Dedifferentiated amniotic fluid mesenchymal stem cell (primary cell): ENCODE data around the gene ZNF536.
"Not testable (repeated sequence)": the region's sequence is repeated elsewhere in the genome, so short reads cannot be mapped to it uniquely, and the experiment has no call there.

ENCODE experiments used
- DNase-seq: peaks from one replicate; pipeline ENCODE4 v3.0.0-alpha.2; 2016; ENCODE audit errors: extremely low spot score

Gene ZNF536

DNA sequence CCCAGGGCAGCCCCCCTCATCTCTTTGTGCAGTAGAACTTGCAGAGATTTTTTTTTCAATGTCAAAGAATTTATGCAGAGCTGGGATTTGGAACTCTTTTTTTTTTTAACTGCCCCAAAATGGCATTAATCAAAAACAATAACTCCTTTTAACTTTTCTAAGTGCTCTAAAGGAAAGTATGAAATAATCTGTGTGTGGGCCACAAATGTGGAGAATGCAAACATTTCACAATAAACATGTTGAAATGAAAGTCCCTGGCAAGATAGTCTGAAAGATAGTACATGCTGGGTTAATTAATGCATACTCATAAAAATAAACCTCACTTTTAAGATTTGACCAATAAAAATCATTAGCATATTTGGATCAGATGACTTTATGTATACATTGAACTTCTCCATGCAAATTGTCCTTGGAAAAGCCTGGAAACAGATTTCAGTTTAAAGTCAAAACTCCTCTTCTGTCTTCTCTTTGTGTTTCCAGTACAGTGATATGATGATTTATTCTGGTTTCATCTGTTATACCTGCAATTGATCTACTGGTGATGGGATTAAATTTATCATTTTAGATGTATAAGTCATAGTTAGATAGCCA is 30.5 kb upstream of the ZNF536 start:
- no peak for DNase-seq

DNA sequence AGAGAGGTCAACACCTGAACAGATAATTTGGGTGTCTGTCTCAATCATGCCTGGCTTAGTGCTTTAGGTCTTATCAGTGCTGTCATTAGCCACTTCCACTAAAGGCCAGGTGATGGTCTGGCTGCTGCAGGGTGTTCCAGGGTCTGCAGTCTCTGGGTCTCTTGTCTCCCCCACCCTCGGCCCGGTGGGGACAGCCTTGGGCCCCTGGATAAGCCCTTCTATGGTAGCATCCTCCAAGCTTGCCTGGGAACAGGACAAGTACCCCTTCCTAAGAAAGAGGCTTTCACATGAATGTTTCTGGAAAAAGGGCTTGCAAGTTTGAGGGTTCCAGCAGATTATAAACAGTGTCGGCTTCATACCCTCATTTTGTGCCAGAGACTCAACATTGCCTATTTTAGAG is 29.3 kb upstream of the ZNF536 start:
- no peak for DNase-seq

DNA sequence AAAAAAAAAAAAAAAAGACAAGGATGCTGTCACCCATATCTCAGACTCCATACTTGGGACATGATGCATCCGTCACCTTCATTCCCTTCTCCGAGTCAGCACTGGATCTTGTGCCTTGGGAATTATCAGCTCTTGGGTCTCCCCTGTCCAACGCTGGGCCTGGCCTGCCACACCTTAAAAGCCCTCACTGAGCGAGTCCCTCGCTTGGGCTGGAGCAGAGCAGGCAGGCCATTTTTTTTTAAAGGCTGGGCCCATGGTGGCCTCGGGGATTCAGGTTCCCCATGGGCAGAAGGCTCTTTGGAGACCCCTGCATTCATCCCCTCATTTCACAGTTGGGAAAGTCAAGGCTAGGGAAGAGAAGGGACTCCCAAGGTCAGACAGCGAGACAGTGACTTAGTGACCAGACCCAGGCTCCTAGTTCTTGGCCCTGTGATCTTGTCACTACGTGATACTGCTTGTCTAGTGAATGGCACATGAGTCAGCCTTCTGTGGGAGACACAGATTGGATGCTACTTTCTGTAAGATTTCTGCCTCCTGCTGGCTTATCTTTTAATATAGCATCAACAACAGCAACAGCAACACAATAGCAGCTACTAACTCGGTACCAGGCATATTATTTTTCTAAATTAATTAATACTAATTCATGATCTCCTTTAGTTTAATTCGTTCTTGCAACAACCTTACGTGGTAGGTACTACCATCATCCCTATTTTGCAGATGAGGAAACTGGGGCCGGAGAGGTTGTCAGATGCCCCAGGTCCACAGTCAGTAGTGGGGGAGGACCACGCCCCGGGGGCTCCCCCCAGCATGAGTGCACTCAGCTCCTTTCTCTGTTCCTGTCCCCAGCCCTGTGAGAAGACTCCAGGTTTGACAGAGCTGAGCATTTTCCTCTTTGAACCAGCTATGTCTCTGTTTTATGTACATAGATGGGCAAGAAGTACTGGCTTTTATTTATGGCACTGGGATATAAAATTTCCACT is 27.4 kb upstream of the ZNF536 start:
- no peak for DNase-seq

DNA sequence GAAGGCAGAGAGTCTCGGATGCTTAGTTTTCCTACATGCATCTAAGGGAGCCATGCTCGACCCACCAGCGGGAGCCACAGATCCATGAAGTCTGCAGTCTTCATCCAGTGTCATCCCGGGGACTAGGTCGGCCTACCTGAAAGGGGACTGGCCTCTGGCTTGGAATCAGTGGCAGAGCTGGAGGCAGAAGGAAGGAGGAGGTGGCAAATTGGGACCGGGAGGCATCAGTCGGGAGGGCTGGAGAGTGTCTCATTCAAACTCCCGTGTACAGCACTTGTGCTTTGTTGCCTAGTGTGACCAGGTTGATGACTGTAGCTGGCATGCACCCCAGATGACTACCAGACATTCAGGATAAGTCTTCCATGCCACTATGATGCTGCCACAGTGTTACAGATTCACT is 26.5 kb upstream of the ZNF536 start:
- no peak for DNase-seq

DNA sequence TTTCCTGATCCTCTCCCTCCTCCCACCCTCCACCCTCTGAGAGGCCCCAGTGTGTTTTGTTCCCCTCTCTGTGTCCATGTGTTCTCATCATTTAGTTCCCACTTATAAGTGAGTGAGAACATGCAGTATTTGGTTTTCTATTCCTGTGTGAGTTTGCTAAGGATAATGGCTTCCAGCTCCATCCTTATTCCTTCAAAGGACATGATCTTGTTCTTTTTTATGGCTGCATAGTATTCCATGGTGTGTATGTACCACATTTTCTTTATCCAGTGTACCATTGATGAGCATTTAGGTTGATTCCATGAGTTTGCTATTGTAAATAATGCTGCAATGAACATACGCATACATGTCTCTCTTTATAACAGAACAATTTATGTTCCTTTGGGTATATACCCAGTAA is 25.7 kb upstream of the ZNF536 start:
- DNase-seq, result not testable (repeated sequence)

DNA sequence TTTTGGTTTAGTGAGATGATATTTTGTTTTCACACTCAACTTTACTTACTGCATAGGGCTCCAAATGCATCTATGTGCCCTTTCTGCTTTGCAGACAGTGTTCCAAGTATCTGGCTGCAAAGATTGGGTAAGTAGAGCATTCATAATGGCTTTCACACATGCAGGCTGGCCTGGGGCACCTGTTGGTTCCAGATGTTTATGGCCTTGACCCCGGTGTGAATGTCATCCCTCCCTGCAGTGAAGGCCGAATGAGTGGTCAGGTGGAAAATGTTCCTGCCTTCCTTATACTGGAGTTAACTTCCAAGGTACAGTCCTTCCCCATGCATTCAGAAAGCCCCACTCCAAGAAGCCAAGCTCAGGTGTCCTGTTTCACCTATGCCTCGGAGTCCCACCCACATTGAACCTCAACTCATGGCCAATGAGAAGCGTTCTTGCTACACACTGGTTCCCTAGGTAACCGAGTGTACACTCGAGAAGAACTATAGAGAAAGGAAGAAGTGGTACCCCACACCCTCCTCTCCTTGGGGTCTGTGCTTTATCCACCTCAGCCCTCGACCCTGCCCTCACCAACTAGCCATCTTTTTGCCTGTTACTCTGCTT is 23.0 kb upstream of the ZNF536 start:
- no peak for DNase-seq

DNA sequence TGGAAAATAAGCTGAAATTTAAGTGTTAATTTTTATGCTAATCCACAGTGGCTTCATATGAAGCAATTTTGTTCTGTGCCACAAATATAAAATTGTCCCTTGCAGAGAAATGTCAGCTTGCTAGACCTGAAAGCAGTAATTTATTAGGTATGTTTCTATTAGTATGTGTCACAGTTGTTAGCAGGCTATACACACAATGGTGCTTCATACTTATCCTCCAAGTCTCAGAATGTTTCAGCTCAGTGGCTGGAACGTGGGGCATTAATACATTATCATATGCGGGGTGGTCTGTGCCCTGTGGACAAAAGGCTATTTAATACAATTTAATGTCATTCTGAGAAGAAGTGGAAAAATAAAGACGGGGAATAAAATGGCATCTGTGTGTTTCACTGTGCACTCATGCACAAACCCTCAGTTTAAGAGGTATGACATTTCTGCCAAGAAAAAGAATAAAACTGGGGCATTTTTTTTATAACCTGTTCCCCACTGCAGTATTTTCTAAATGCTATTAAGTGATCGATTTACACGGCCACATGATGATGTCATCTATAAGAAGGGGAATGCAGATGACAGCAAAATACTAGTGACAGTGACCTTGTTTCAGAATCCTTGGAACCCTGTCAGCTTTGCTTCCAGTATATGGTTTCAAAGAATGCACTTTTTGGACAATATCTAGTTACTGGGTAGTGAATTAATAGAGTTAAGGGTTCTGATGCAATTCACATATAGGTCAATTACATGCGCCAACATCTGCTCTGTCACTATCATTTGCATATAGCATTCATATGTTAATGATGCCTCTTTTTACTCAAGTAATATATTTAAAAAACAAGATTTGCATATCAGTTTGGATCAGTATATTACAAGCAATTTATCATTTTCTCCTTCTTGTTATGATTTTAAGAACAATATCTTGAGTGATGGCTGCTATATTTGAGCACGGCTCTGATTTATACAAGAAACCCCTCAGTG is 21.2 kb upstream of the ZNF536 start:
- DNase-seq, result no peak

DNA sequence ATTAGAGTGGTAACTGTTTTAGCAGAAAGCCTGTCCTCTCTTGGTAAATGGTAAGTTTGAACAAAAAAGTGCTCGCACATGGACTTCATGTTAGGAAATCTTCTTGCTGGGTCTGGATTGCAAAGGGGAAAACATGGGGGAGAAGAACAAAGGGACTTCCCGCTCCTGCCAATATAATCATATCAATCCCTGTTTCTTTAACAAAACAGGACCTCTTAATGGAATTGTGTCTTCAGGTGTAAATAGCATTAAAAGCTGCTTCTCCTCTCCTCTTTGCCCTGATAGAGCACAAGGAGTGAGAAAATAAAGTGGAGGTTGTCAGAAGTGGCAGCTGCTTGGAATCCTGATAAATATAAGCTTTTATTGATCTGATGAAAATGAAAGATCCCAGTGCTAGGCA is 20.4 kb upstream of the ZNF536 start:
- no peak for DNase-seq

DNA sequence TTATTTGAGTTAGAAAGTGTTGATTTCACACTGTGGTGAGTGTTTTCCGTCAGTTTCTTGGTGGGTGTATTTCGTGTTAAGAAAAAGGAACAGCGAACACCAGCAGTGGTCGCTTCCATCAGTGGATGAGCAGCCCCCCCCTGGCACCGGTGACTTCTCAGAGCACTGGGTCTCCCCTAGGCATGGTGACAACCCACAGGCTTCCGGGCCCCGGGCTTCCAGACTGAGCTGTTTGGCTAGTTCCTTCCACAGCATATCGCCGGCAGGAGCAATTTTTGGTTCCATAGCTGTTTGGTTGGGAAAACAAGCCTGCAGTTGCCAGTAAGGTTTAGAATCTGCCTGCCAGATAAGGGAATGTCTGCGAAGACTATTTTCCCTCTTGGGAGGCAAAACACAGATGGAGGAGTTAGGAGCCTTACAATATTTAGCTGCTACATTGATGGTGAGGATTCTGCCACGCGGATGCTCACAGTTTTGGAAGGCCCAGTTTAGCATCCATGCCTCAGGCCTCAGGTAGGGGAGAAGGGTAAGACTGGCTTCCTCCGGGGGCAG is 18.7 kb upstream of the ZNF536 start:
- no peak for DNase-seq

DNA sequence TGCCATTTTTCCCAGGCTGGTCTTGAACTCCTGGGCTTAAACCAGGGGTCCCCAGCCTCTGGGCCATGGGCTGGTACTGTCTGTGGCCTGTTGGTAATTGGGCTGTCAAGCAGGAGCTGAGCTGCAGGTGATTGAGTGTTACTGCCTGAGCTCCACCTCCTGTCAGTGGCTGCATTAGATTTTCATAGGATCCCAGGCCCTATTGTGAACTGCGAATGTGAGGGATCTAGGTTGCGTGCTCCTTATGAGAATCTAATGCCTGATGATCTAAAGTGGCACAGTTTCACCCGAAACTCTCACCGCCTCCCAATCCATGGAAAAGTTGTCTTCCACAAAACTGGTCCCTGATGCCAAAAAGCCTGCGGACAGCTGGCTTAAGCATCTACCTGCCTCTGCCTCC is 16.6 kb upstream of the ZNF536 start:
- no peak for DNase-seq

DNA sequence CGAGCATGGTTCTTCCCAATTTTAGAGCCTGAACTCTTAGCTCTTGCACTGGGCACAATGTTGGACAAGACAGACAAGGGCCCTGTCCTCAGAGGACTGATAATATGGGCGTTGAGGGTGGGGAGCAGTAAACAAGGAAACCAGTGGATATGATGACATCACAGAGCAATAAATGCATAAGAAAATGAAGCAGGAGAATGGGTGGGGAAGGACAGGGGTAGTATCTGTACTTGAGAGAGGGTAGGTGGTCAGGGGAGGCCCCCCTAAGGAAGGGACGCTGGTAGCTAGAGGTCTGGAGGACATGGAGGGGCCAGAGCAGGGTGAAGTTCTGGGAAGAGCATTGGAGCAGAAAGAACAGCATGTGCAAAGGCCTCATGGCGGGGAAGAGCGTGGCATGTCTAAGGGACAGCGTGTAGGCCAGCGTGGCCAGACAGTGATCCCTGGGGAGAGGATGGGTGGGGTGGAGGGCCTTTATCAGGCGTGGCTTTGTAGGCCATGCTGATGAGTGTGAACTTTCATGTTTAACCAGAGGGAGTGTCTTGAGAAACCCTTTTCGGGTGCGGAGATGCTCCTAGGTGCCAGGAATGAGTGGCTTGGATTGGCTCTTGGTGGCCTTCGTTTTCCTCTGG is 15.1 kb upstream of the ZNF536 start:
- DNase-seq, result no peak

DNA sequence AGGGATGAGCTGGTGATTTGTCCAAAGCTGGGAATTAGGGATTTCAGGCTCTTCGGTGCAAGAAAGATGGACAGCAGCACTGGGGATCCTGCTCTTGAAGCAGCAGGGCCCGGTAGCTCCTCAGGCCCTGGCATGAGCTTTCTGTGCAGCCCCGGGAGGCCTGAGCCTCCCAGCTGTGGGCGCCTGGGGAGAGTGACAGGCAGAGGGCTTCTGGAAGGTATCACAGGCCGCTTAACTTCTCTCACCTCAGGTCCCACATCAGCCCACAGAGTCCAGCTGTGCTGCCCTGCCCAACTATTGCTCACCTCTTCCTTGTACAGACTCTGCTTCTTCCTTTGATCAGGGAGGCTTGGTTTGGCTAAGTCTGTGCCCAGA is 14.6 kb upstream of the ZNF536 start:
- no peak for DNase-seq

DNA sequence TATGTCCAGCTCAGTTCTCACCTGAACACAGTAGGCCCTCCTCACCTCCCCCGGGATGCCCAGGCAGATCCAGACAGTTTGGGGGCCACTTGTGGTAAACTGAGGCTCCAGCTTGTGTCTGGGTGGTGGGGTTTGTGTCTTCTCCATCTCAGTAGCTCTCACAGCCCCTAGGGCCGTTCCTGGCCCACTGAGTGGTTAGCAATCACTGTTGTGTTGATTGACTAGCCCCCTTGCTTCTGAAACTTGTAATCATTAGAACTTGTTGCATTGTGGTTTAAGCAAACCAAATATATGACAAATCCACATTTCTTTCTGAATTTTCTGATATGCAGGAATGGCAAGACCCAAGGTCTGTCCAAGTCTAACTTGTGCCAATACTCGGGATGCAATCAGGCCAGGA is 13.9 kb upstream of the ZNF536 start:
- DNase-seq, result no peak

DNA sequence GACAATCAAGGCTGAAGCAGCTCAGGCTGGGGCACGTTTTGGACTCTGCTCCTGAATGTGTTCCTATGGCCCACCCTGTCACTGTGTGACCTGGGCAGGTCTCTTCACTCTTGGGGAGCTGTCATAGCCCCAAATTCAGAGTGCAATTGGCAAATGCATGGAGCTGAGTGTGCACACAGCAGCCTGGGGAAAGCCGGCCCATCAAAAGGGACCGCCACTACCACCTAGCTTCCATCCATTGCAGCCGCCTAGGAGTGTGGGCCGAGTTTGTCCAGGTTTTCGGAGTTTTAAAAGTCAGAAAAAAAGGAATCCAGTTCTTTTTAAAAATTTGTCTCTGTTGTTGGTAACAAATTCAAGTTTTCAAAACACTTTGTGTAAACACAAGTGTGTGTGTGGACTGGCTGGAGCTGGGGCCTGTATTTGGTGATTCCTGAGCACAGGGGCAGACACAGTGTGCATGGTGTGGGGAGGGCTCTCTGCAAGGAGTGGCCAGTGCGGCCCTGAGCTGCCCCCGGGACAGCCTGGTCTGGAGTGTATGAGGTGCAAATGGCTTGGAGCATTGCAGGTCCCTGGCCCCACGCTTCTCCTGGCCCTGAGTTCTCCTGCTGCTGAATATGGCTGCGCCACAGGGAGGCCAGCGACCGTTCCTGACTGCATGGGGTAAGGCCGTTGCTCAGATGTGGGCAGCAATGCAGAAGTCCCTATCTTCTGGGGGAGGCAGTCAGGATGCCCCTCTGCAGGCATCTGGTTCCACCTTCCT is 13.2 kb upstream of the ZNF536 start:
- DNase-seq, result no peak

DNA sequence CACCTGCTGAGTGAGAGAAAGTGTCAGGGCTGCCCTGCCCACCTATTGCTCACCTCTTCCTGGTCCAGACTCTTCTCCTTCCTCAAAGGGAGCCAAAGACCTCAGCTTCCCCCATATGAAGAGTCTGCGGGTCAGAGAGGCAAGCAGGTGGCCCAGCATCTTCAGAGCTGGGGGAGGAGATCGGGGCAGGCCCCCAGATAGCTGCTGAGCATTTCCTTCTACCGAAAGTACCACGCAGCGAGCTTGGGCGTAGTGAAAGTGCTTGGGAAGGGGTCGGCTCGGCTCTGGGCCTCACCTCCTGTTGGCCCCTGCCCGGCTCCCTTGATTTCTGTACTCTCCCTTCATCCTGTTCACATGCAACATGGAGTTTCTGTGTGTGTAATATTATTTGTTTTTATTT is 12.2 kb upstream of the ZNF536 start:
- no peak for DNase-seq

DNA sequence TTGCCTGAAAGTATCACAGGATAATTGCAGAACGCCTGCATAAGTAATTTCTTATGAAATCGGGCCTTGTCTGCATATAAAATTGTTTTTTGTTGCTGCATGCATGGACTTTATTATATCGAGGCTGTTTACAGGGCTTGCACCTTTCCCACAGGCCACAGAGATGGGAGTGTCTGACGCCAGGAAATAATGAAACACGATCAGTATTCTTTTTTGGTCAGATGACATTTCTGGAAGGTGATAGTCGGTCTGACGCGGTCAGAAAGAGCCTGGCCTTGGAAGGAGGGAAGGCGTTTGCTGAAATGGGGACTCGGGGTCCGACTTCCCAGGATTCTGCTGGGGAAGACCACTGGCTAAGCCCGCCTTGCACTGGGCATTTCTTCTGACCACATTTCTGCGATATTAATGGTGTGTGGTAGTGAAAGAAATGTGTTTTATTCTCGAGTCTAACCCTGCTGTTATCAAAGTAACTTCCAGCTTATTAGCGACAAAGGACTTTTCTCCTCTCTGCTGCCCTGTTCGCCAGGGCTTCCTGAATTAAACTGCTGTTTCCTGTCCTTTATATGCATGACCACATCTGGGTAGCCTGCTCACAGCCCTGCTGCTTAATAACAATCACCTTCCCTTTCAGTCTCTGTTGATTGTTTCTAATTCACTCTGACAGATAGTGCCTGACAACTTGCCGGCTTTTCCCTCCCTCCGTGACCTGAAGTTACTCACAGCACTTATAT is 11.6 kb upstream of the ZNF536 start:
- no peak for DNase-seq

DNA sequence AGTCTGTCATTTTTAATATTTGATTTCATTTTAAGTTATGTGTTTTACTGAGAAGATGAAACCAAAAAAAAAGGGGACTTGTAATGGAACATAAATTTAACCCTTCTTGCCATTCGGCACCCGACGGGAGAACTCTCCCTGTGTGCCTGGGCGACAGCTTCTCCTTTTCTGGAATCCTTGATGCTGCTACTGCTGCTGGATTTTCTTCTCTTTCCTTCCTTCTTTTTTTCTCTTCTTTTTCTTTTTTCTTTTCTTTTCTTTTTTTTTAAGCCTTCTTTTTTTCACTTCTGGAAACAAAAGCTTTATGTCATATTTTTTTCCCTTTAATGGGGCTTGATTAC is 11.1 kb upstream of the ZNF536 start:
- DNase-seq, result no peak

DNA sequence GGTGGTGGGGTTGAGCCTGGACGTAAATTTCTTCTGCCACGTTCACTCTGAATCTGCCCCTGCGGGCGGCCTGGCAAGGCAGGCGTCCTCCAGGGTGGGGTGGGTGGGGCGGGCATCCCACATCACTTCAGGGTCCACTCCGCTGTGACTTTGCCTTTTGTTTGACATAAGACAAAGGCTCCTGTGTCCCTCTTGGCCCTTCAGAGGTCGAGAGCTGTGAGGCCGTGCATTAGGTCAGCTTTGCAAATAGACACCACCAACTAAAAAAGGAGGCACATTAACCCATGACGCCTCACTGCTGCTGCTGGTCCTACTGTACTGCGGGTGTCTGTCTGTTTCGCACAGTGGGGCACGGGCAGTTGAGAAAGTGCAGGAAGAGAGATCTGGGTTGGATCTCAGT is 10.5 kb upstream of the ZNF536 start:
- no peak for DNase-seq

DNA sequence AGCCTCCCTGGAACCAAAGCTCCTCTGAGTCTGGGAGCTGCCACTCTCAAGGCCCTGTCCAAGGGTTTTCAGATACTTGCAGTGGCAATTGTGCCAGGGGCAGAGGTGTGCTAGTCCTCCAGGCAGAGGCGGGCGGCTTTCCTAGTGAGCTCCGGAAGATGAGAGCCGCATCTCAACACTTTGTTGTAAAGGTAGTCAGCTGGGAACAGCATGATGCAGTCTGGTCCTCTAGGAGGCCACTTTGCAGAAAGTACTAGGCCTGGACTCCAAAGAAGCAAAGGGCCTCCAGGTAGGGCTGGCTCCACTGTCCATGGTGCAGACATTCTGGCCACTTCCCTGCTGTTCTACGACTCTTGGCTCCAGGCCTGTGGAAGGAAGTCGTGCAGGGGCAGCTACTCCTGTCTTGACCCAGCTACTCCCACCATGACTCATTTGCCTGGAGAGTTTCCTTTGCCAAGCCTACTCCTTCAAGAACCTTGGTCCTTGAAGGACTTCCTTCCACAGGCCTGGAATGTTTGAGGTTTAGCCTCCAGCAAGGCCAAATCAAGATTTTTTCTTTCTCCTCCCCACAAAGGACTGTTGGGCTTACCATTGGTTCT is 9.9 kb upstream of the ZNF536 start:
- no peak for DNase-seq
